GM12874 (cell line): ENCODE measurements around the gene HOXD11.
A peak's percentile ranks its signal among the peaks of the same experiment; 100 is the strongest.

Experiments
- TF ChIP-seq, protein P1 (sequence below): IDR thresholded peaks from 2 replicates; pipeline ENCODE4 v1.5.1; 2011; ENCODE audit warnings: low read depth, mild to moderate bottlenecking, control low read depth, low read length, moderate library complexity; ENCODE audit not compliant: insufficient read depth

HOXD11 gene

DNA sequence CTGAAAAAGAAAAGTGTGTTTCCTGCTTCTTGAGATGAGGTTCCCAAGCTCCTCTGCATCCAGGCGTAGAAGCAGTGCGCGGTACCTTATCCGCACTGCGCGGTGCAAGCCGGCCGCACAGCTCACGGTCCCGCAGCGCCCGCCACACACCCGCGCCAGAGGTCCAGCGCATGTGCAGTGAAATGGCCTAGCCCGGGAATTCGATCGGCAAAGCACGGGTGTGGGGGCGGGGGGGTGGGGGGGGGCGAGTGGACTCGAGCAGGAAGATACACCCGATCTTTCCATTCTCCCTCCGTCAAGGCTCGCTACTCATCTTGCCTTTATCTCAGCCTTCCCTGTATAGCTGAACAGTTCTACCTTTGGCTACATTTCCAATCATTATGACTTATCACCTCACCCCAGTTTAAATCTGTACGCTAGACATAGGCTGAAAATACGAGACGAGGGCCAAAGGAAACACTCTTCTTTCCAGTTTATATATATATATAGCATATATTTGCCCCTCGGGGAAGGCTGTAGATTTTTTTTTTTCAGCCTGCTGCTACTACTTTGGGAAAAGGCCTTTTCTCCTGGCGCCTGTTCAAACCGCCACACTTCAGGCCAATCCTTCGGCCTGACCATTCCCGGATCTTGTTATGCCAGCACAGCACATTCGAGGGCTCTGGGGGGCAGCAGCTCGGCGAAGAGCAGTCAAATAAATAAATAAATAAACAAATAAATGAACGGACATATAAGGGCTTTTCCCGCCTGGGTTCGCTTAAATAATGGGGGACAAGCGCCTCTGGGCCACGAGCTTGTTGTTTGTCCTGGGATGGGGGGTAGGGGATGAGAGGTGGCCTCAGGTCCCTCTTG lies 32.8 kb downstream of the HOXD11 start:
- TF ChIP-seq, protein P1, sequence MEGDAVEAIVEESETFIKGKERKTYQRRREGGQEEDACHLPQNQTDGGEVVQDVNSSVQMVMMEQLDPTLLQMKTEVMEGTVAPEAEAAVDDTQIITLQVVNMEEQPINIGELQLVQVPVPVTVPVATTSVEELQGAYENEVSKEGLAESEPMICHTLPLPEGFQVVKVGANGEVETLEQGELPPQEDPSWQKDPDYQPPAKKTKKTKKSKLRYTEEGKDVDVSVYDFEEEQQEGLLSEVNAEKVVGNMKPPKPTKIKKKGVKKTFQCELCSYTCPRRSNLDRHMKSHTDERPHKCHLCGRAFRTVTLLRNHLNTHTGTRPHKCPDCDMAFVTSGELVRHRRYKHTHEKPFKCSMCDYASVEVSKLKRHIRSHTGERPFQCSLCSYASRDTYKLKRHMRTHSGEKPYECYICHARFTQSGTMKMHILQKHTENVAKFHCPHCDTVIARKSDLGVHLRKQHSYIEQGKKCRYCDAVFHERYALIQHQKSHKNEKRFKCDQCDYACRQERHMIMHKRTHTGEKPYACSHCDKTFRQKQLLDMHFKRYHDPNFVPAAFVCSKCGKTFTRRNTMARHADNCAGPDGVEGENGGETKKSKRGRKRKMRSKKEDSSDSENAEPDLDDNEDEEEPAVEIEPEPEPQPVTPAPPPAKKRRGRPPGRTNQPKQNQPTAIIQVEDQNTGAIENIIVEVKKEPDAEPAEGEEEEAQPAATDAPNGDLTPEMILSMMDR: no peak

DNA sequence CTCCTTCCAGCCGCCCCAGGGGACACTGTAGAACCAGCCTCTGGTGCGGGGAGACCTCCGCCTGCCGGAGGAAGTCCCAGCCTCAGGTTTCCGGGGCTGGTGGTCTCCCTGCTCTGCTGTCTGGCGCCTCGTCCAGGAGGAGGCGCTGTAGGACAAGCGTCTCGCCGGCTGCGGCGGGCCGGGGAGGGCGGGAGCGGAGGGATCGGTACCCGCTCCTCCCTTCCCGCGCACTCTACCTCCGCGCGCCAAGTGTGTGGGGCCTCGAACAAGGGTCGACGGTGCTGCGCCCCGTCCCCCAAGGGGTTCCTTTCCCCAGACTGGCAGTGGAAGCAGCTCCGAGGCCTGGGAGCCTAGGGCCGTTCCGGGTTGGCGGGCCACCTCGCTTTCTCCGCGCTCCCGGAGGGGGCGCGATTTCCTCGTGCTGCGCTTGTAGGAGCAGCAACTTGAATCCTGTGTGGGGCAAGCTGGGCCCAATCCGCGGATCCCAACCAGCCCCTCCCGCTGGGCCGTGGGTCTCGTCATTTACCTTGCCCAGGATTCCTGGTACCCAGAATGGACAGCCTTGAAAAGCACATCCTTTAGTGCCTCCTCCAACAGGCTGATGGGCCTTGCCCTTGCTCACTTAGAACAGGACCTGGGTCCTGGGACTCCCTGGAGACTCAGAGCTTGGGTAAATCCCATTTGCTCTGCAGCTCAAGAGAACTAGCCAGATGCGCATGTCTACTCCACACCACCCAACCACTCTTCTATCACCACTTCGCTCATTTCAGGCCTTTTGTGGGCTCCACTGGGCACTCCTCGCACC lies 33.6 kb downstream of the HOXD11 start:
- TF ChIP-seq, protein P1: peak; percentile 92

DNA sequence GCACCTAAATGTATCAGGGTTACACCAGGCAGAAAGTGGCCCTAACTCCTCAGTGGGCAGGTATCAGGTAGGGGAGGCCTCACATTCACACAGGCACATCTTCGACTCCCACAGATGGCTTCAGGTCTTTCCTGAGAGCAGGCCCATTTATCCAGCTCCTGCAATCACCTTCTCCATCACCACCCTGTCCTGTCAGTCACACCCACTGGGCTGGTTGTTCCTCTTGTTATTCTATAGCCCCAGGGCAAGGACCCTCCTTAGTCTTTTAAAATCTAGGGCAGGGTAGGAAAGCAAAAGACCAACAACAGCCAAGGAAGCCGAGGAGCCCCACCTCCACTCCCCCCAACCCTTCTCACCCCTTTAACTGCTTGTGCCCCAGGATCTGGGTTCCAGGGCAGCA lies 35.2 kb downstream of the HOXD11 start:
- TF ChIP-seq, protein P1: no peak

DNA sequence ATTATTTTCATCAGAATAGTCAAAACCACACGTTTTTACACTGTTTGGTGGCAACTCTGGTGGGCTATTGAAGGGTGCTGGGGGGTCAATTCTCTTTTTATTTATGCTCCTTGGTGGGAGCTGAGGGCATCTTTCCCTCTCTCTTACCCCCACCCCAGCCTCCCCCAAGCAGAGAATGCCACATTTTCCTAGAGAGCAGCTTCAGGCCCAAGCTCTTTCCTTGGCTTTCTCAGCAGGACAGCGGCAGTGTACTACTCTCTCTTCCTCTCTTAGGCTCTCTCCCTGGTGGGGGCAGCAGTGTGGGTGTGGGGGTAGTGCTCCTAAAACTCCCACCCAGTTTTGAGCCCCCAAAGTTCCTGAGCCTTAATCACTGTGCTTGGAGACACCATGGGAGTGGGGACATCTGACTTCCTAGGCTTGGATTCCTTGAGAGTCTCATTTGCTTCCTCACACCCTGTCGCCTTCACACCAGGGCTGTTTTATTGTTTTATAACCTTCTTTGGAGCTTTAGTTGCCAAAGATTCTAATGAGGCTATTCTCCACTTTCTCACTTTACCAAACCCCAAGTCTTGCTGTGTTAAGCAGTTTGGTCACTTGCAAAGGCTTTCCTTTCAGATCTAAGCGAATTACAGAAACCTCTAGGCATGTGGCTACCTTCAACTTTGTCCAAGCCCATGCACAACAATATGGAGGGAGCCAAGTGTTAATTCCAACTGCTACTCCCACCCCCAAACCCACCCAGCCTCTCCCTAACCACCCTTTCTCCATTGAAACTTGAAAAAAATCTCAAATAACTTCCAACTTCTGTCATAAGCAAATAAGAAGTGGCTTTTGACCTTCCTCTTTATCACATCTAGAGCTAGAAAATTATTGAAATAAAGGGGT lies 38.2 kb downstream of the HOXD11 start:
- TF ChIP-seq, protein P1: no peak

DNA sequence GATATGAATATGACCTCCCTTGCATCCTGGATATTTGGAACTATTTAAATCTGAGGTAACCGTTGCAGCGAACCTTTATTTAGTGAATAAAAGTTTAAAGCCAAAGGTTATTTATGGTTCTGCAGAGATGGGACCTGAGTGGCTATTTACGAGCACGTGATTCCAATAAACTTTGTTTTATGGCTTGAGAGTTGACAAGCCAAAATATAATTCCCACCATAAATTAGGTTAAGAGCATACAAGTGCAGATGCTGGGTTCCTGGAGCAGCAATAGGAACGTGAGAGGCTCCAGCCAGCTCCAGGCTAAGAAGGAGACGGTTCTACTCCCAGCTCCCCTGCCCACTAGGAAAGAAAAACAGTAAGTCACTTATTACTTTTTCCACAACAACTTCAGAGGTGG lies 39.0 kb downstream of the HOXD11 start:
- TF ChIP-seq, protein P1: no peak

DNA sequence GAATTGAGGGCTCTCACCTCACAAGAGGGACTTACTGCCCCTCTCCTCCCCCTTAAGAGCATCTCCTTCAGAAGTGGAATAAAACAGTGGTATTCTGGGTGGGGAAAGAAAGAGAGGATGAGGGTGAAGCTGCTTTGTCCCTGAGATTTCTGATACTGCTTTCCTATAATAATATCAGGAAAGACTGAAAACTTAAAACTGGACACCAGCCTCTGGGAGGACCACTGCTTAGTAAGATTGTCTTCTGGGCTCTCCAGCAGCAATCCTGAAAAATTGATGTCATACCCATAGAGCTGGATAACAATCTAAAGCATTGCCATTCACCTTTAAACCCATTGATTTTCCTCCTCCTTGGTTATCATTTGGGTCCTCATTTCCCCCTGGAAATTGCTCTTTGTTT lies 39.6 kb downstream of the HOXD11 start:
- TF ChIP-seq, protein P1: no peak
